HEK293 (cell line): ENCODE results near the gene TMED7.

Source experiments
- CTCF ChIA-PET: fragments of 350-600 bp; formaldehyde crosslinking; extraction: SDS; loops from one replicate; lab custom pipeline; 2021; ENCODE audit warnings: antibody characterized with exemption; lab: Yijun Ruan, JAX
- POLR2A ChIA-PET: fragments of 300-600 bp; formaldehyde crosslinking; extraction: SDS; loops from one replicate; lab custom pipeline; 2020; ENCODE audit warnings: antibody characterized with exemption, inconsistent platforms; lab: Yijun Ruan, JAX
- H3K27ac ChIP-seq: fragments of 200-500 bp; sonication (Bioruptor generic); 2 replicates; pipeline ENCODE4 v1.5.1; 2014; ENCODE audit warnings: low read depth, low read length, control low read depth, inconsistent platforms; ENCODE audit errors: extremely low read depth
- H3K36me3 ChIP-seq, 2 experiments: fragments of 200-500 bp in 1 of 2; sonication (Bioruptor generic) in 1 of 2; 1 replicate in 1 of 2; 2 replicates in 1 of 2; pipeline ENCODE4 v1.5.1; 2014 to 2017; ENCODE audit warnings: inconsistent platforms in 2 of 2, low read length in 2 of 2; ENCODE audit not compliant: control insufficient read depth in 2 of 2, insufficient read depth in 1 of 2
- H3K4me1 ChIP-seq: fragments of 200-500 bp; sonication (Bioruptor generic); 2 replicates; pipeline ENCODE4 v1.5.1; 2014; ENCODE audit warnings: mild to moderate bottlenecking, low read length, inconsistent platforms; ENCODE audit not compliant: control insufficient read depth, insufficient read depth
- H3K4me3 ChIP-seq: 2 replicates; pipeline ENCODE4 v1.5.1; 2011; ENCODE audit warnings: low read depth, mild to moderate bottlenecking, control low read depth, low read length, moderate library complexity
- H3K9me3 ChIP-seq: fragments of 200-500 bp; sonication (Bioruptor generic); 2 replicates; pipeline ENCODE4 v1.5.1; 2014; ENCODE audit warnings: low read depth, low read length, inconsistent platforms; ENCODE audit not compliant: control insufficient read depth, insufficient read depth
- KLF10 ChIP-seq: fragments of 450-650 bp; IDR thresholded peaks from 2 replicates; pipeline ENCODE4 v1.5.1; 2018; ENCODE audit warnings: missing biosample characterization, mild to moderate bottlenecking, missing genetic modification characterization
- MEIS1 ChIP-seq: sonication (generic); formaldehyde crosslinking; IDR thresholded peaks from 2 replicates; pipeline ENCODE4 v1.8.1; 2022; ENCODE audit warnings: missing genetic modification reagents, mild to moderate bottlenecking, borderline replicate concordance
- MZF1 ChIP-seq: fragments of 450-650 bp; formaldehyde crosslinking; IDR thresholded peaks from 2 replicates; pipeline ENCODE4 v1.5.1; 2017; ENCODE audit warnings: missing biosample characterization, missing genetic modification characterization, borderline replicate concordance
- SETDB1 ChIP-seq: IDR thresholded peaks from one replicate; pipeline ENCODE4 v1.6.1; 2017; ENCODE audit warnings: mild to moderate bottlenecking, low read length, moderate library complexity, mixed read lengths; ENCODE audit not compliant: insufficient read length
- ZBTB8A ChIP-seq: fragments of 450-650 bp; formaldehyde crosslinking; IDR thresholded peaks from 2 replicates; pipeline ENCODE4 v1.5.1; 2016; ENCODE audit warnings: missing biosample characterization, missing genetic modification characterization
- ZEB2 ChIP-seq: fragments of 450-650 bp; formaldehyde crosslinking; IDR thresholded peaks from 2 replicates; pipeline ENCODE4 v1.5.1; 2016; ENCODE audit warnings: missing biosample characterization, missing genetic modification characterization
- ZFP69B ChIP-seq: fragments of 450-650 bp; formaldehyde crosslinking; IDR thresholded peaks from 2 replicates; pipeline ENCODE4 v1.5.1; 2016; ENCODE audit warnings: missing biosample characterization, missing genetic modification characterization
- ZNF121 ChIP-seq: fragments of 450-650 bp; formaldehyde crosslinking; IDR thresholded peaks from 2 replicates; pipeline ENCODE4 v1.5.1; 2016; ENCODE audit warnings: missing biosample characterization, missing genetic modification characterization
- ZNF23 ChIP-seq: fragments of 450-650 bp; formaldehyde crosslinking; IDR thresholded peaks from 2 replicates; pipeline ENCODE4 v1.5.1; 2016; ENCODE audit warnings: missing biosample characterization, missing genetic modification characterization, borderline replicate concordance
- ZNF366 ChIP-seq: fragments of 450-650 bp; formaldehyde crosslinking; conservative IDR thresholded peaks from 2 replicates; pipeline ENCODE4 v1.5.1; 2016; ENCODE audit warnings: missing biosample characterization, missing genetic modification characterization
- ZNF391 ChIP-seq: fragments of 450-650 bp; formaldehyde crosslinking; IDR thresholded peaks from 2 replicates; pipeline ENCODE4 v1.5.1; 2016; ENCODE audit warnings: low read depth, missing biosample characterization, missing genetic modification characterization, borderline replicate concordance
- ZNF664 ChIP-seq: fragments of 450-650 bp; formaldehyde crosslinking; IDR thresholded peaks from 2 replicates; pipeline ENCODE4 v1.5.1; 2016; ENCODE audit warnings: missing biosample characterization, missing genetic modification characterization
- ZSCAN16 ChIP-seq: fragments of 450-650 bp; formaldehyde crosslinking; IDR thresholded peaks from 2 replicates; pipeline ENCODE4 v1.5.1; 2016; ENCODE audit warnings: missing biosample characterization, missing genetic modification characterization
- TF ChIP-seq, protein P1 (sequence below): fragments of 450-650 bp; formaldehyde crosslinking; IDR thresholded peaks from 2 replicates; pipeline ENCODE4 v1.5.1; 2016; ENCODE audit warnings: missing biosample characterization, missing genetic modification characterization
- TF ChIP-seq, protein P2 (sequence below): fragments of 450-650 bp; formaldehyde crosslinking; IDR thresholded peaks from 2 replicates; pipeline ENCODE4 v1.5.1; 2016; ENCODE audit warnings: missing biosample characterization, missing genetic modification characterization
- TF ChIP-seq, protein P3 (sequence below): fragments of 450-650 bp; formaldehyde crosslinking; IDR thresholded peaks from 2 replicates; pipeline ENCODE4 v1.5.1; 2016; ENCODE audit warnings: missing biosample characterization, missing genetic modification characterization, borderline replicate concordance
- TF ChIP-seq, protein P4 (sequence below): fragments of 450-650 bp; formaldehyde crosslinking; IDR thresholded peaks from 2 replicates; pipeline ENCODE4 v1.5.1; 2016; ENCODE audit warnings: missing biosample characterization, missing genetic modification characterization

Gene TMED7

DNA sequence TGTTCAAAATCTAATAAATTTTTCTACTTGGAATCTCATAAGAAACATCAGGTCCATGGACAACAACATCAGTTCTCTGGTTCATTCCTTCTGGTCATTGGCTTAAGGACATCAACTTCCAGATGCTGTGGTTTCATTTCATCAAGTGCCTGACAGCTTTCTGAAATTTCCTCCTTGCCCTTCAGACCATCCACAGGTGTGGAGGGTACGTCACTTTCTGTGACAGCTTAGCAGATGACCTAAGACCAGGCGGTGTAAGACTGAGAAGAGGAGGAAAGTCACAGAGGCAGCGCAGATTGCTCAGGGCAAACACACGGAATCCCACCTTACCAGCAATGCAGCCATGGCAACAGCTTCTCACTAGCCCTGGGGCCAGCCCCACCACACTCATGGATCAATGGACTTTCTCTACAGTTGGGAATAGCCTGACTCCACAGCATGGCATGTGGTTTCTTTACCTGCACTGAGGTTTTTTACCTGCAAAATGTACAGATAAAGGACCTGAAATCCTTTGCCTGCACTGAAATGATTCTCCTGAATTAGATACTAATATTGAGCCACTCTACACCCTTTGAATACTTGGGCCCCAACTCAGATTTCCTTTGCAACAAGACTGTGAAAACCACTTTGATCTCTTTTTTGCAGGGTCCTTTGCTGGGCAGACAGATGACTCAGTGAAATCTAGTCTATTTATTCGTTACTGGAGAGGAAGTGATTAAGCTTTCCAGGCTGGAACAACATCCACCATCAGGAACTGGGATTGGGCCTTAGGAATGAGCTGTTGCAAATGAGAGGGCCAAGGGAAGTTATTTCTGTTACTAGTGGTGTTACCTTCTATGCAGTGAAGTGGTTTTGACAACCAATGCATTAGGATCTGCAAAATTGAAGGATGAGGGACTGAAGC lies 50.4 kb downstream of the TMED7 start:
- POLR2A ChIA-PET, result interaction anchor here (0.8 to 1.5 kb wide), 2 partner anchors 25 to 279 kb away, joined by 3 to 5 read pairs; partner anchors contain the start of gene CCDC112

More for the DNA sequence above, 50.4 kb downstream of the TMED7 start:
- Histone ChIP-seq H3K36me3 (no peaks in the 10 kb centered on the region), H3K9me3 (no peaks in the 10 kb centered on the region), H3K4me3 (no peak overlapping the region), H3K4me1 (no peaks in the 10 kb centered on the region), H3K27ac (no peak overlapping the region)
- CTCF ChIA-PET, result interaction anchor here (0.7 to 9.4 kb wide), 32 partner anchors 8 to 492 kb away, joined by 3 to 151 read pairs (median 4); partner anchors contain the start of gene FEM1C
- TF ChIP-seq, protein P1, sequence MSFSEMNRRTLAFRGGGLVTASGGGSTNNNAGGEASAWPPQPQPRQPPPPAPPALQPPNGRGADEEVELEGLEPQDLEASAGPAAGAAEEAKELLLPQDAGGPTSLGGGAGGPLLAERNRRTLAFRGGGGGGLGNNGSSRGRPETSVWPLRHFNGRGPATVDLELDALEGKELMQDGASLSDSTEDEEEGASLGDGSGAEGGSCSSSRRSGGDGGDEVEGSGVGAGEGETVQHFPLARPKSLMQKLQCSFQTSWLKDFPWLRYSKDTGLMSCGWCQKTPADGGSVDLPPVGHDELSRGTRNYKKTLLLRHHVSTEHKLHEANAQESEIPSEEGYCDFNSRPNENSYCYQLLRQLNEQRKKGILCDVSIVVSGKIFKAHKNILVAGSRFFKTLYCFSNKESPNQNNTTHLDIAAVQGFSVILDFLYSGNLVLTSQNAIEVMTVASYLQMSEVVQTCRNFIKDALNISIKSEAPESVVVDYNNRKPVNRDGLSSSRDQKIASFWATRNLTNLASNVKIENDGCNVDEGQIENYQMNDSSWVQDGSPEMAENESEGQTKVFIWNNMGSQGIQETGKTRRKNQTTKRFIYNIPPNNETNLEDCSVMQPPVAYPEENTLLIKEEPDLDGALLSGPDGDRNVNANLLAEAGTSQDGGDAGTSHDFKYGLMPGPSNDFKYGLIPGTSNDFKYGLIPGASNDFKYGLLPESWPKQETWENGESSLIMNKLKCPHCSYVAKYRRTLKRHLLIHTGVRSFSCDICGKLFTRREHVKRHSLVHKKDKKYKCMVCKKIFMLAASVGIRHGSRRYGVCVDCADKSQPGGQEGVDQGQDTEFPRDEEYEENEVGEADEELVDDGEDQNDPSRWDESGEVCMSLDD, result no peak
- TF ChIP-seq, protein P2, sequence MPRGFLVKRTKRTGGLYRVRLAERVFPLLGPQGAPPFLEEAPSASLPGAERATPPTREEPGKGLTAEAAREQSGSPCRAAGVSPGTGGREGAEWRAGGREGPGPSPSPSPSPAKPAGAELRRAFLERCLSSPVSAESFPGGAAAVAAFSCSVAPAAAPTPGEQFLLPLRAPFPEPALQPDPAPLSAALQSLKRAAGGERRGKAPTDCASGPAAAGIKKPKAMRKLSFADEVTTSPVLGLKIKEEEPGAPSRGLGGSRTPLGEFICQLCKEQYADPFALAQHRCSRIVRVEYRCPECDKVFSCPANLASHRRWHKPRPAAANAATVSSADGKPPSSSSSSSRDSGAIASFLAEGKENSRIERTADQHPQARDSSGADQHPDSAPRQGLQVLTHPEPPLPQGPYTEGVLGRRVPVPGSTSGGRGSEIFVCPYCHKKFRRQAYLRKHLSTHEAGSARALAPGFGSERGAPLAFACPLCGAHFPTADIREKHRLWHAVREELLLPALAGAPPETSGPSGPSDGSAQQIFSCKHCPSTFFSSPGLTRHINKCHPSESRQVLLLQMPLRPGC (tag by site-specific recombination), result no peak
- no peak for TF ChIP-seq ZFP69B (tag by site-specific recombination)
- TF ChIP-seq ZNF391 (tag by site-specific recombination), result no peak
- TF ChIP-seq ZNF23 (tag by site-specific recombination), result no peak
- no peak for TF ChIP-seq ZSCAN16 (tag by site-specific recombination)
- no peak for TF ChIP-seq KLF10 (tag by site-specific recombination)
- TF ChIP-seq ZNF664 (tag by site-specific recombination), result no peak
- TF ChIP-seq MZF1 (tag by site-specific recombination), result no peak
- TF ChIP-seq, protein P3, sequence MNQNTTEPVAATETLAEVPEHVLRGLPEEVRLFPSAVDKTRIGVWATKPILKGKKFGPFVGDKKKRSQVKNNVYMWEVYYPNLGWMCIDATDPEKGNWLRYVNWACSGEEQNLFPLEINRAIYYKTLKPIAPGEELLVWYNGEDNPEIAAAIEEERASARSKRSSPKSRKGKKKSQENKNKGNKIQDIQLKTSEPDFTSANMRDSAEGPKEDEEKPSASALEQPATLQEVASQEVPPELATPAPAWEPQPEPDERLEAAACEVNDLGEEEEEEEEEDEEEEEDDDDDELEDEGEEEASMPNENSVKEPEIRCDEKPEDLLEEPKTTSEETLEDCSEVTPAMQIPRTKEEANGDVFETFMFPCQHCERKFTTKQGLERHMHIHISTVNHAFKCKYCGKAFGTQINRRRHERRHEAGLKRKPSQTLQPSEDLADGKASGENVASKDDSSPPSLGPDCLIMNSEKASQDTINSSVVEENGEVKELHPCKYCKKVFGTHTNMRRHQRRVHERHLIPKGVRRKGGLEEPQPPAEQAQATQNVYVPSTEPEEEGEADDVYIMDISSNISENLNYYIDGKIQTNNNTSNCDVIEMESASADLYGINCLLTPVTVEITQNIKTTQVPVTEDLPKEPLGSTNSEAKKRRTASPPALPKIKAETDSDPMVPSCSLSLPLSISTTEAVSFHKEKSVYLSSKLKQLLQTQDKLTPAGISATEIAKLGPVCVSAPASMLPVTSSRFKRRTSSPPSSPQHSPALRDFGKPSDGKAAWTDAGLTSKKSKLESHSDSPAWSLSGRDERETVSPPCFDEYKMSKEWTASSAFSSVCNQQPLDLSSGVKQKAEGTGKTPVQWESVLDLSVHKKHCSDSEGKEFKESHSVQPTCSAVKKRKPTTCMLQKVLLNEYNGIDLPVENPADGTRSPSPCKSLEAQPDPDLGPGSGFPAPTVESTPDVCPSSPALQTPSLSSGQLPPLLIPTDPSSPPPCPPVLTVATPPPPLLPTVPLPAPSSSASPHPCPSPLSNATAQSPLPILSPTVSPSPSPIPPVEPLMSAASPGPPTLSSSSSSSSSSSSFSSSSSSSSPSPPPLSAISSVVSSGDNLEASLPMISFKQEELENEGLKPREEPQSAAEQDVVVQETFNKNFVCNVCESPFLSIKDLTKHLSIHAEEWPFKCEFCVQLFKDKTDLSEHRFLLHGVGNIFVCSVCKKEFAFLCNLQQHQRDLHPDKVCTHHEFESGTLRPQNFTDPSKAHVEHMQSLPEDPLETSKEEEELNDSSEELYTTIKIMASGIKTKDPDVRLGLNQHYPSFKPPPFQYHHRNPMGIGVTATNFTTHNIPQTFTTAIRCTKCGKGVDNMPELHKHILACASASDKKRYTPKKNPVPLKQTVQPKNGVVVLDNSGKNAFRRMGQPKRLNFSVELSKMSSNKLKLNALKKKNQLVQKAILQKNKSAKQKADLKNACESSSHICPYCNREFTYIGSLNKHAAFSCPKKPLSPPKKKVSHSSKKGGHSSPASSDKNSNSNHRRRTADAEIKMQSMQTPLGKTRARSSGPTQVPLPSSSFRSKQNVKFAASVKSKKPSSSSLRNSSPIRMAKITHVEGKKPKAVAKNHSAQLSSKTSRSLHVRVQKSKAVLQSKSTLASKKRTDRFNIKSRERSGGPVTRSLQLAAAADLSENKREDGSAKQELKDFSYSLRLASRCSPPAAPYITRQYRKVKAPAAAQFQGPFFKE (tag by site-specific recombination), result no peak
- no peak for TF ChIP-seq SETDB1
- TF ChIP-seq ZNF366 (tag by site-specific recombination), result no peak
- TF ChIP-seq MEIS1 (CRISPR knock-in tag), result no peak
- no peak for TF ChIP-seq ZNF121
- TF ChIP-seq, protein P4, sequence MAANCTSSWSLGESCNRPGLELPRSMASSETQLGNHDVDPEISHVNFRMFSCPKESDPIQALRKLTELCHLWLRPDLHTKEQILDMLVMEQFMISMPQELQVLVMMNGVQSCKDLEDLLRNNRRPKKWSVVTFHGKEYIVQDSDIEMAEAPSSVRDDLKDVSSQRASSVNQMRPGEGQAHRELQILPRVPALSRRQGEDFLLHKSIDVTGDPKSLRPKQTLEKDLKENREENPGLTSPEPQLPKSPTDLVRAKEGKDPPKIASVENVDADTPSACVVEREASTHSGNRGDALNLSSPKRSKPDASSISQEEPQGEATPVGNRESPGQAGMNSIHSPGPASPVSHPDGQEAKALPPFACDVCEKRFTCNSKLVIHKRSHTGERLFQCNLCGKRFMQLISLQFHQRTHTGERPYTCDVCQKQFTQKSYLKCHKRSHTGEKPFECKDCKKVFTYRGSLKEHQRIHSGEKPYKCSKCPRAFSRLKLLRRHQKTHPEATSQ, result no peak
- no peak for TF ChIP-seq ZEB2 (tag by site-specific recombination)
- TF ChIP-seq ZBTB8A, result no peak
